SK-N-SH treated with all-trans-retinoic acid at 6 μM for 48 hours (cell line): Measurements from ENCODE around the gene C4BPB.

ENCODE experiments used
- ATAC-seq: fragments of 200-7000 bp; cut with Tn5 transposase; 3 replicates; pipeline ENCODE4 v1.9.1; 2020; ENCODE audit warnings: mild to moderate bottlenecking, moderate library complexity
- ARNTL ChIP-seq: fragments of 450-650 bp; formaldehyde crosslinking; IDR thresholded peaks from 2 replicates; pipeline ENCODE4 v1.5.0; 2020; ENCODE audit warnings: low read depth, mild to moderate bottlenecking, moderate library complexity, borderline replicate concordance
- BACH2 ChIP-seq: fragments of 250-450 bp; sonication (Bioruptor Pico); IDR thresholded peaks from 2 replicates; pipeline ENCODE4 v1.9.0; 2021; ENCODE audit warnings: mild to moderate bottlenecking, borderline replicate concordance
- ESRRG ChIP-seq: fragments of 250-450 bp; sonication (Bioruptor Pico); IDR thresholded peaks from 2 replicates; pipeline ENCODE4 v1.6.1; 2021; ENCODE audit warnings: mild to moderate bottlenecking
- GLIS3 ChIP-seq: fragments of 250-450 bp; sonication (Bioruptor Pico); IDR thresholded peaks from 2 replicates; pipeline ENCODE4 v1.5.0; 2020; ENCODE audit warnings: mild to moderate bottlenecking, moderate library complexity
- ISL1 ChIP-seq: fragments of 250-450 bp; sonication (Bioruptor Pico); IDR thresholded peaks from 2 replicates; pipeline ENCODE4 v2.1.2; 2022; ENCODE audit warnings: mild to moderate bottlenecking, moderate library complexity
- OSR1 ChIP-seq: fragments of 250-450 bp; sonication (Bioruptor Pico); IDR thresholded peaks from 2 replicates; pipeline ENCODE4 v1.8.0; 2022; ENCODE audit warnings: moderate library complexity, mild to moderate bottlenecking, inconsistent platforms
- PATZ1 ChIP-seq: fragments of 250-450 bp; sonication (Bioruptor Pico); IDR thresholded peaks from 2 replicates; pipeline ENCODE4 v1.8.0; 2020; ENCODE audit warnings: mild to moderate bottlenecking, moderate library complexity, borderline replicate concordance
- POU6F1 ChIP-seq: fragments of 250-450 bp; sonication (Bioruptor Pico); IDR thresholded peaks from 2 replicates; pipeline ENCODE4 v1.8.0; 2021; ENCODE audit warnings: low read depth, mild to moderate bottlenecking, moderate library complexity, borderline replicate concordance
- PPARA ChIP-seq: fragments of 250-450 bp; sonication (Bioruptor Pico); IDR thresholded peaks from 2 replicates; pipeline ENCODE4 v1.5.0; 2020; ENCODE audit warnings: mild to moderate bottlenecking, borderline replicate concordance
- RARB ChIP-seq: fragments of 250-450 bp; sonication (Bioruptor Pico); IDR thresholded peaks from 2 replicates; pipeline ENCODE4 v1.8.0; 2021; ENCODE audit warnings: mild to moderate bottlenecking, moderate library complexity
- SNAI2 ChIP-seq: fragments of 250-450 bp; sonication (Bioruptor Pico); IDR thresholded peaks from 2 replicates; pipeline ENCODE4 v1.5.0; 2020; ENCODE audit warnings: mild to moderate bottlenecking, moderate library complexity
- TCF4 ChIP-seq: fragments of 250-450 bp; sonication (Bioruptor Pico); IDR thresholded peaks from 2 replicates; pipeline ENCODE4 v1.8.0; 2021; ENCODE audit warnings: mild to moderate bottlenecking, moderate library complexity, borderline replicate concordance
- TOX ChIP-seq: fragments of 250-450 bp; sonication (Bioruptor Pico); IDR thresholded peaks from 2 replicates; pipeline ENCODE4 v1.8.0; 2021; ENCODE audit warnings: mild to moderate bottlenecking, moderate library complexity, borderline replicate concordance
- TSHZ2 ChIP-seq: fragments of 250-450 bp; sonication (Bioruptor Pico); IDR thresholded peaks from 2 replicates; pipeline ENCODE4 v1.5.0; 2020; ENCODE audit warnings: mild to moderate bottlenecking, moderate library complexity
- ZC3H10 ChIP-seq: fragments of 250-450 bp; sonication (Bioruptor Pico); IDR thresholded peaks from 2 replicates; pipeline ENCODE4 v1.5.1; 2021; ENCODE audit warnings: mild to moderate bottlenecking, moderate library complexity
- ZFP3 ChIP-seq: fragments of 250-450 bp; sonication (Bioruptor Pico); IDR thresholded peaks from 2 replicates; pipeline ENCODE4 v1.5.0; 2020; ENCODE audit warnings: mild to moderate bottlenecking, moderate library complexity
- ZFP30 ChIP-seq: fragments of 450-650 bp; formaldehyde crosslinking; IDR thresholded peaks from 2 replicates; pipeline ENCODE4 v1.5.0; 2022; ENCODE audit warnings: mild to moderate bottlenecking, moderate library complexity
- ZNF565 ChIP-seq: fragments of 450-650 bp; formaldehyde crosslinking; conservative IDR thresholded peaks from 2 replicates; pipeline ENCODE4 v1.5.0; 2020; ENCODE audit warnings: low read depth, mild to moderate bottlenecking, moderate library complexity
- ZNF70 ChIP-seq: fragments of 450-650 bp; formaldehyde crosslinking; IDR thresholded peaks from 2 replicates; pipeline ENCODE4 v1.5.0; 2020; ENCODE audit warnings: mild to moderate bottlenecking, moderate library complexity
- ZNF8 ChIP-seq: fragments of 450-650 bp; formaldehyde crosslinking; IDR thresholded peaks from 2 replicates; pipeline ENCODE4 v1.5.0; 2020; ENCODE audit warnings: mild to moderate bottlenecking, moderate library complexity

C4BPB gene

GRCh38 chr1:207060596-207060995, 28.1 kb upstream of the C4BPB start:
- no peak for ATAC-seq
- TF ChIP-seq BACH2 (no peak), TCF4 (no peak), TSHZ2 (CRISPR knock-in tag) (no peak), ZFP3 (CRISPR knock-in tag) (no peak), TOX (CRISPR knock-in tag) (no peak), SNAI2 (CRISPR knock-in tag) (no peak), RARB (no peak), PATZ1 (no peak), ZNF70 (CRISPR knock-in tag) (no peak), ZNF565 (CRISPR knock-in tag) (no peak), ESRRG (no peak), GLIS3 (CRISPR knock-in tag) (no peak), OSR1 (CRISPR knock-in tag) (no peak), POU6F1 (CRISPR knock-in tag) (no peak)

- TF ChIP-seq ZFP3 (CRISPR knock-in tag) (no peak), TSHZ2 (CRISPR knock-in tag) (no peak), ZFP30 (no peak), ARNTL (CRISPR knock-in tag) (no peak), OSR1 (CRISPR knock-in tag) (no peak), PPARA (CRISPR knock-in tag) (no peak), BACH2 (no peak), TCF4 (no peak), ZC3H10 (CRISPR knock-in tag) (no peak), ZNF8 (CRISPR knock-in tag) (no peak), ISL1 (no peak), ZNF70 (CRISPR knock-in tag) (no peak), RARB (no peak)
Observed at GRCh38 chr1:207062058-207062457, 26.6 kb upstream of the C4BPB start.

GRCh38 chr1:207063014-207063413, 25.6 kb upstream of the C4BPB start:
- ATAC-seq: no peak
- no peak for TF ChIP-seq TOX (CRISPR knock-in tag)
- TF ChIP-seq ZNF70 (CRISPR knock-in tag): no peak
- no peak for TF ChIP-seq ZNF8 (CRISPR knock-in tag)
- TF ChIP-seq SNAI2 (CRISPR knock-in tag): no peak
- no peak for TF ChIP-seq ISL1
- TF ChIP-seq RARB: no peak
- TF ChIP-seq ZNF565 (CRISPR knock-in tag): no peak
- TF ChIP-seq BACH2: no peak
- no peak for TF ChIP-seq TSHZ2 (CRISPR knock-in tag)
- TF ChIP-seq POU6F1 (CRISPR knock-in tag): no peak
- TF ChIP-seq PATZ1: no peak
- no peak for TF ChIP-seq TCF4

More at GRCh38 chr1:207062058-207062457, 26.6 kb upstream of the C4BPB start:
- no peak for ATAC-seq
